ENCODE results near the gene GCNA. TPM values are rescaled to one million over a fixed set of nuclear protein-coding genes. Genes with fewer than 3 reads are reported as not detected.

Gene GCNA
- total RNA-seq, 1 experiment from 2014 or later, result 1.0 TPM

DNA sequence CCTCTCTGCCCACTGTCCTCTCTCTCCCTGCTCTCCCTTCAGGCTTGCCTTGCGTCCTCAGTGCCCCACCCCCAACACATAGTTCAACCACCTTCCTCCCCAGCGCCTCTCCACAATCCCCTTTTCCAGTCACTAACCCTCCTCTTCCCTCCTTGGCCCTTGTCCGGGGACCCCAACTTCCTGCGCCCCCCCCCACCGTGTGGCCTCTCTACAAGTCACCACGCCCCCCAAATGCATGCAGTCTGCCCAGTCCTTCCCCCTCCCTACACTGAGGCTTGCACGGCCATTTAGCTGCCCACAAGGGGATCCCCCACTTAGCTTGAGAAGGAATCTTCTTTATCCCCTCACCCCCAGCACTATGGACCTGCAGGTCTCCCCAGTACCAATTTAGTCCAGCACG is 39.5 kb downstream of the GCNA start (continued):
- TF ChIP-seq, protein P1, sequence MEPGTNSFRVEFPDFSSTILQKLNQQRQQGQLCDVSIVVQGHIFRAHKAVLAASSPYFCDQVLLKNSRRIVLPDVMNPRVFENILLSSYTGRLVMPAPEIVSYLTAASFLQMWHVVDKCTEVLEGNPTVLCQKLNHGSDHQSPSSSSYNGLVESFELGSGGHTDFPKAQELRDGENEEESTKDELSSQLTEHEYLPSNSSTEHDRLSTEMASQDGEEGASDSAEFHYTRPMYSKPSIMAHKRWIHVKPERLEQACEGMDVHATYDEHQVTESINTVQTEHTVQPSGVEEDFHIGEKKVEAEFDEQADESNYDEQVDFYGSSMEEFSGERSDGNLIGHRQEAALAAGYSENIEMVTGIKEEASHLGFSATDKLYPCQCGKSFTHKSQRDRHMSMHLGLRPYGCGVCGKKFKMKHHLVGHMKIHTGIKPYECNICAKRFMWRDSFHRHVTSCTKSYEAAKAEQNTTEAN (CRISPR knock-in tag; IDR thresholded peaks at IDR 0.05), result no peak
- no peak for TF ChIP-seq E2F4 (CRISPR knock-in tag; IDR thresholded peaks at IDR 0.05; ENCODE audit: borderline replicate concordance, low read depth)

GRCh38 chrX:71618303-71618721 is 40.1 kb downstream of the GCNA start, which contains the start of gene CXCR3:
CXCR3 (minus strand) TSS chrX:71618511; CDS start chrX:71618449, 62 bp downstream.
- POLR2A ChIA-PET, result no interaction called here
- TF ChIP-seq ZBTB21 (CRISPR knock-in tag; IDR thresholded peaks at IDR 0.05; ENCODE audit: borderline replicate concordance) (no peak), NFE2L1 (CRISPR knock-in tag; IDR thresholded peaks at IDR 0.05) (no peak), GTF2I (CRISPR knock-in tag; conservative IDR thresholded peaks at IDR 0.05) (no peak), CREM (CRISPR knock-in tag; IDR thresholded peaks at IDR 0.05) (no peak), E2F4 (CRISPR knock-in tag; IDR thresholded peaks at IDR 0.05; ENCODE audit: borderline replicate concordance, low read depth) (no peak), TEAD1 (CRISPR knock-in tag; IDR thresholded peaks at IDR 0.05) (no peak), ZNF671 (CRISPR knock-in tag; IDR thresholded peaks at IDR 0.05) (no peak), ZNF416 (CRISPR knock-in tag; IDR thresholded peaks at IDR 0.05) (no peak), ZNF121 (CRISPR knock-in tag; IDR thresholded peaks at IDR 0.05) (no peak), SMAD4 (CRISPR knock-in tag; IDR thresholded peaks at IDR 0.05) (no peak), NR3C1 (CRISPR knock-in tag; conservative IDR thresholded peaks at IDR 0.05; ENCODE audit: low read depth) (no peak), PRRX2 (CRISPR knock-in tag; IDR thresholded peaks at IDR 0.05) (no peak), ERG (CRISPR knock-in tag; IDR thresholded peaks at IDR 0.05) (no peak), OVOL2 (CRISPR knock-in tag; IDR thresholded peaks at IDR 0.05; ENCODE audit: borderline replicate concordance) (no peak)
- TF ChIP-seq, protein P2, sequence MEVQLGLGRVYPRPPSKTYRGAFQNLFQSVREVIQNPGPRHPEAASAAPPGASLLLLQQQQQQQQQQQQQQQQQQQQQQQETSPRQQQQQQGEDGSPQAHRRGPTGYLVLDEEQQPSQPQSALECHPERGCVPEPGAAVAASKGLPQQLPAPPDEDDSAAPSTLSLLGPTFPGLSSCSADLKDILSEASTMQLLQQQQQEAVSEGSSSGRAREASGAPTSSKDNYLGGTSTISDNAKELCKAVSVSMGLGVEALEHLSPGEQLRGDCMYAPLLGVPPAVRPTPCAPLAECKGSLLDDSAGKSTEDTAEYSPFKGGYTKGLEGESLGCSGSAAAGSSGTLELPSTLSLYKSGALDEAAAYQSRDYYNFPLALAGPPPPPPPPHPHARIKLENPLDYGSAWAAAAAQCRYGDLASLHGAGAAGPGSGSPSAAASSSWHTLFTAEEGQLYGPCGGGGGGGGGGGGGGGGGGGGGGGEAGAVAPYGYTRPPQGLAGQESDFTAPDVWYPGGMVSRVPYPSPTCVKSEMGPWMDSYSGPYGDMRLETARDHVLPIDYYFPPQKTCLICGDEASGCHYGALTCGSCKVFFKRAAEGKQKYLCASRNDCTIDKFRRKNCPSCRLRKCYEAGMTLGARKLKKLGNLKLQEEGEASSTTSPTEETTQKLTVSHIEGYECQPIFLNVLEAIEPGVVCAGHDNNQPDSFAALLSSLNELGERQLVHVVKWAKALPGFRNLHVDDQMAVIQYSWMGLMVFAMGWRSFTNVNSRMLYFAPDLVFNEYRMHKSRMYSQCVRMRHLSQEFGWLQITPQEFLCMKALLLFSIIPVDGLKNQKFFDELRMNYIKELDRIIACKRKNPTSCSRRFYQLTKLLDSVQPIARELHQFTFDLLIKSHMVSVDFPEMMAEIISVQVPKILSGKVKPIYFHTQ (CRISPR knock-in tag; IDR thresholded peaks at IDR 0.05), result no peak
- no peaks in the 10 kb centered on the region for H3K9me3 Mint-ChIP-seq

DNA sequence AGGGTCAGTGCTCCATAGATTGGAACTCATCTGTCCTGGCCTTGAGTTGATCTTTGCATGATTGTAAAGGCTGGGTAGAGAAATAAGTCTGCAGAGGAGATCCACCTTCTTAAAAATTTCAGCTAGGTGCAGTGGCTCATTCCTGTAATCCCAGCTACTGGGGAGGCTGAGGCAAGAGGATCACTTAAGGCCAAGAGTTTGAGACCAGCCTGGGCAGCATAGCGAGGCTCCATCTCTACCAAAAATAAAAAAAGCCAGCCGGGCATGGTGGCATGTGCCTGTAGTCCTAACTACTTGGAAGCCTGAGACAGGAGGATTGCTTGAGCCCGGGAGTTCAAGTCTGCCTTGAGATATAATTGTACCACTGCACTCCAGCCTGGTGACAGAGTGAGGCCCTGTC is 40.5 kb downstream of the GCNA start:
- Mint-ChIP-seq H3K9me3 (no peaks in the 10 kb centered on the region), H3K27ac (no peak overlapping the region), H3K4me3 (no peak overlapping the region), H3K4me1 (no peaks in the 10 kb centered on the region; the same call in 1 of the 2 replicates), H3K36me3 (no peaks in the 10 kb centered on the region; the same call in 1 of the 2 replicates), H3K27me3 (ENCODE audit: low read depth) (no peaks in the 10 kb centered on the region)
- no peak for DNase-seq (ENCODE audit: low spot score)
- POLR2A ChIA-PET, result no interaction called here
- no peak for ATAC-seq
- TF ChIP-seq TP53 (CRISPR knock-in tag; IDR thresholded peaks at IDR 0.05) (no peak), ZSCAN18 (CRISPR knock-in tag; IDR thresholded peaks at IDR 0.05) (no peak), ATF1 (CRISPR knock-in tag; IDR thresholded peaks at IDR 0.05) (no peak), IRF1 (CRISPR knock-in tag; IDR thresholded peaks at IDR 0.05) (no peak), CTCF (IDR thresholded peaks at IDR 0.05) (no peak), RELA (CRISPR knock-in tag; IDR thresholded peaks at IDR 0.05; ENCODE audit: borderline replicate concordance) (no peak), OVOL2 (CRISPR knock-in tag; IDR thresholded peaks at IDR 0.05; ENCODE audit: borderline replicate concordance) (no peak)
- CTCF ChIA-PET, result no interaction called here

More at GRCh38 chrX:71618303-71618721, 40.1 kb downstream of the GCNA start, which contains the start of gene CXCR3:
- H3K4me1 Mint-ChIP-seq, result no peaks in the 10 kb centered on the region; the same call in 1 of the 2 replicates
- ATAC-seq, result no peak
- CTCF ChIA-PET, result interaction anchor here (0.6 kb wide), 1 partner anchor 78 kb away, joined by 3 read pairs; no protein-coding TSS in a partner anchor
- no peak within 1 kb of the TSS for H3K4me3 Mint-ChIP-seq
- peaks cover 4% of the 10 kb centered on the region; the same call in 1 of the 2 replicates for H3K36me3 Mint-ChIP-seq
- DNase-seq (ENCODE audit: low spot score), result no peak
- H3K27ac Mint-ChIP-seq, result no peak within 1 kb of the TSS
- H3K27me3 Mint-ChIP-seq (ENCODE audit: low read depth), result no peaks in the 10 kb centered on the region

Measured in WTC11 (cell line).